ENCODE data around the gene CELSR1. TPM values are rescaled to one million over a fixed set of nuclear protein-coding genes. Genes with fewer than 3 reads are reported as not detected.
"Not testable (repeated sequence)": the region's sequence is repeated elsewhere in the genome, so short reads cannot be mapped to it uniquely, and the experiment has no call there.

Gene CELSR1
- polyA plus RNA-seq, 3 donors: 25.6 to 29.4 (median 29.4) TPM

DNA sequence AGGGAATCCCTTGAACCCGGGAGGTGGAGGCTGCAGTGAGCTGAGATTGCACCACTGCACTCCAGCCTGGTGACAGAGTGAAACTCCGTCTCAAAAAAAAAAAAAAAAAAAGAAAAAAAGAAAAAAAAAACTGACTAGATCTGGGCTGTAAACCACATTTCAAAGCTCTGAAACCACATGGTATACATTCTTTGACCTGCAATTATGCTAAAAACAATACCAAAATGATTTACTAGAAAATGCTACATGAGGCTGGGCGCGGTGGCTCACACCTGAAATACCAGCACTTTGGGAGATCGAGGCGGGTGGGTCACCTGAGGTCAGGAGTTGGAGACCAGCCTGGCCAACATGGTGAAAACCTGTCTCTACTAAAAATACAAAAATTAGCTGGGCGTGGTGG, 133.5 kb downstream of the CELSR1 start:
- DNase-seq: not testable (repeated sequence)

DNA sequence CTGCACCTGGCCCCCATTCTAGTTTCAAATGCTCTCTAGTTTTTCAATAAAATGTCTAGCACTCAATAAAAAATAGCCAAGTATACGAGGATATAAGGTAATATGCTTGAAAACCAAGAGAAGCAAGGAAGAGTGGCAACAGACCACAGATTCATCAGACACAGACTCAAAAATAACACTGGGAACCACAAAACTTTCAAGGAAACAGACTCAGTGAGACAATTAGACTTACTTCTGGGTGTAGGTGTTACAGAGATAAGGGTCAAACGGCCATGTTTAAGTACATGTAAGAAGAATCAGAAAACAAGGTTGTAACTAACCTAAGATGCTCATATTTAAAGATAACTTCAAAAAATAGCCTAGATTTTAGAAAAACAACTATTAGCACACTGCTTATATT, 134.9 kb downstream of the CELSR1 start:
- no peak for DNase-seq

DNA sequence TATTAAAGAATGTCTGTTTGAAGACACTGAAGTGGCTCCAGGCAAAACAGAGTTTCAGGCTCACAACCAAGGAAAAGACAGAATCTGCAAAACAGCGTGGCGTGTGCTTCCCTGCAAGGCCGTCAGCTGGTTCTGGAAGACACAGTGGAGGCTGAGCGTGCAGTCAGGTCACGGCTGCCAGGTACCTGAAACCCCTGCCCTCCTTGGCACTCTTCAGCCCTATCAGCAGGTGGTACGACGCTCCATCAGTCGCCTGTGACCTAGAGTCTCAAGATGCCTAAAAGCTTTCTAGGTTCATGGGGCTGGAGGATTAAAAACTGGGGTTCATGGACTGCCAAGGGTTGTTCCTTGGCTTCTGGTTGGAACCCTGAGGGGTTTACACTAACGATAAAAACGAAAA, 136.1 kb downstream of the CELSR1 start:
- no peak for DNase-seq

- no peak for DNase-seq
Measured at GRCh38 chr22:46399251-46400024, 138.0 kb downstream of the CELSR1 start.

- DNase-seq: no peak
Measured at GRCh38 chr22:46397951-46398350, 139.5 kb downstream of the CELSR1 start.

GRCh38 chr22:46397514-46397913, 139.9 kb downstream of the CELSR1 start:
- no peak for DNase-seq

DNA sequence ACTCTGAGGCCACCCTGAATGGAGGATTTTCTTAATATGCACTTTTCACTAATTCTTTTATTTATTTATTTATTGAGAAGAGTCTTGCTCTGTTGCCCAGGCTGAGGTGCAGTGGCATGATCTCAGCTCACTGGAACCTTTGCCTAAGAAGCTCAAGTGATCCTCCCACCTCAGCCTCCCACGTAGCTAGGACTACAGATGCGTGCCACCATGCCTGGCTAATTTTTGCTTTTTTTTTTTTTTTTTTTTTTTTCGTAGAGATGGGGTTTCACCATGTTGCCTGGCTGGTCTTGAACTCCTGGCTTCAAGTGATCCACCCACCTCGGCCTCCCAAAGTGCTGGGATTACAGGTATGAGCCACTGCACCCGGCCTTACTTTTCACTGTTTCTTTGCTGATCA, 140.4 kb downstream of the CELSR1 start:
- DNase-seq: not testable (repeated sequence)

DNA sequence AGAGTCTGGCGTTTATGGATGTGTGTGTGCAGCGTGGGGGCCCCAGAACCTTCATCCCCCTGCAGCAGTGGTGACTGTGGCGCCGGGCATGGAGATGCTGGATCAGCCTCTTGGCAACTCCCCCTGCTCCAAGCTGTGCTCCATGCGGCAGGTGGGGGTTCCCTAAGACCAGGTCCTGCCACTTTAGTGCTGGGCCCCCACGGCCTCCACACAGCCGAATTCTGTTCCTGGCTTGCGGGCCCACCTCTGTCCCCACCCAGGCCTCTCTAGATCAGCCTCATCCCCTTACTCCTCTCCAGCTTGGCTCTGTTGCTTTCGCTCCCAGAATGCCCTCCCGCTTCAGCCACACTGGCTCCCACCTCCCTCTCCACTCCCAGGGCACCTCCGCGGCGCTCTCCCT, 142.3 kb downstream of the CELSR1 start:
- DNase-seq: no peak

- DNase-seq: no peak
Measured at GRCh38 chr22:46394622-46395021, 142.8 kb downstream of the CELSR1 start.

- no peak for DNase-seq
Measured at GRCh38 chr22:46393873-46394272, 143.5 kb downstream of the CELSR1 start.

DNA sequence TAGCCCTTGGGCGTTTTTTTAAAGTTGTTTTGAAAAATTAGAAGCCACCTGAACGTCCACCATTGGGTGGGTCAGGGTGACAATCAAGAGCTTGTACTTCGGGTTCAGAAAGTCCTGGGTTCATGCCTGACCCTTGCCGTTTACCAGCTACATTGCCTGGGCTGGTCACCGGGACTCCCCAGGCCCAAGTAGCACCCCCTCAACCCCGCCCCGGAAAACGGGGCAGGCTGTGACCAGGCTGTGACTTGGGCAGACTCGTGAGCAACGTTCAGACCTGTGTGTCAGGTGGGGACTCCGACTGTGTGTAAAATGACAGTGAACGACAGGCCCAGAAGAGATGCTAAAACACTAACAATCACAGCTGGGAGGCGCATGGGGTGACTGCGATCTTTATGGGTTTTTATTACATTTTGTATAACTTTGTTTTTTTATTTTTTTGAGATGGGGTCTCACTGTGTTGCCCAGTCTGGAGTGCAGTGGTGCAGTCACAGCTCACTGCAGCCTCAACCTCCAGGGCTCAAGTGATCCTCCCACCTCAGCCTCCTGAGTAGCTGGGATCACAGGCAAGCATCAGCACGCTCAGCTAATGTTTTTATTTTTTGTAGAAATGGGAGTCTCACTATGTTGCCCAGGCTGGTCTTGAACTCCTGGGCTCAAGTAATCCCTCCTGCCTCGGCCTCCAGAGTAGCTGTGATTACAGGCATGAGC, 145.1 kb downstream of the CELSR1 start:
- DNase-seq: no peak

DNA sequence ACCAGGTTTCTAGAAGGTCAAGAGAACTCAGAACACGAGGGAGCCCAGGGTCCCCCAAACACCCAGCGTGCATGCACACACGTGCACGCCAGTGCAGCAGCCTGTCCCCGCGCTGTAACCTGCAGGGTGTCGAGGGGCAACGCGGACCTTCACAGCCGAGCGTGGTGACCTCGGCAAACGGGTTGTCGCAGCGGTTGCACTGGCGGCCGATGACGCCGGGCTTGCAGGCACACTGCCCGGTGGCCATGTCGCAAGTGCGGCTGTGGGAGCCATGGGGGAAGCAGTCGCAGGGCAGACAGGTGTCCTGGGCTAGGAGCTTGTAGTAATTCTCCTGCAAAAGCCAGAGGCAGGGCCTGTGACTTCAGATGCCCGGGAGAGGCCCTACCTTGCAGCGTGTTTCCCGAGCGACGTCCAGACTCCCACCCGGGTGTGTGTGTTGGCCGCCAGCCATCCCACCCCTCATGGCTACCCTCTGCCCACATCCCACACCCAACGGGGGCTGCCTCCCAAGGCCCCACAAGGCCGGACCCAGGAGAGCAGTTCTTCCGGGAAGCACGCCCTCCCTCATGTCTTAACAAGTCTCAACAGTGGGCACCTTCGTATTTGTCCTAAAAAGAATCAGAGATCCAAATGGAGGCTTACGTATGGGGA, 145.8 kb downstream of the CELSR1 start:
- no peak for DNase-seq

GRCh38 chr22:46390652-46391301, 146.6 kb downstream of the CELSR1 start:
- DNase-seq: peak; percentile 65

- DNase-seq: no peak
Measured at GRCh38 chr22:46390105-46390651, 147.2 kb downstream of the CELSR1 start.

DNA sequence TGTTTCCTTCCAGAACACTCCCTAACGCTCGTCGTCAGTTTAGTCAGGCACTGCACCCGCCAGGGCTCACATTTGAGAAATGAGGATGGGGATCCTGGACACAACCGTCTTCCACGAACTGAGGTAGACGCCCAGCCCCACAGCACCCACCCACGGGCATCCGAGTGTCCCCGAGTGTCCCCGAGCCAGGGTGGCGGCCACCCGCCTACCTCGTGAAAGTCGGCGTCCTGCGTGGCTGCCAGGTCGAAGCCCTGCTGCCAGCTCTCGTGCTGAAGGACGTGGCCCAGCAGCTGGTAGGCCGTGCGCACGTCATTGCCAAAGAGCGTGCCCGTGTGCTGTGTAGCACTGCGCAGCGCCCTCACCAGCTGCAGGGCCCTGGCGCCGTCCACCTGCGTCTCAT, 148.3 kb downstream of the CELSR1 start:
- no peak for DNase-seq

DNA sequence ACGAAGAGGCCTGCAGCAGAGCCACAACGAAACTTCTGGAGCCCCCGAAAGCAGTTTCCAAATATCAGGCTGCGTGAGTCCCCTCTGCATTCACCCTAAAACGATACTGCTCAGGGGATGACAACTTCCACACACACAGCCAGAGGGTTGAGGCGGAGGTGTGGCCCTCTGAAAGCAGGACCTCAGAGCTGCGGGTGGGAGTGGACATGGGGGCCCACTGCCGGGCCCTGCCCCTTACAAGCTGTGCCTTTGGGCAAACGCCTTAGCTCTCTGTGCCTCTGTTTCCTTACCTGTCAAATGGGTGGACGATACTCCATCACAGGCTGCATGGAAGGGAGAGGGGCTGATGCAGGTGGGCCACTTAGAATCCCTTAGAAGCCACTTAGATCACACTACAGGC, 148.8 kb downstream of the CELSR1 start:
- DNase-seq: no peak

GRCh38 chr22:46387748-46388147, 149.7 kb downstream of the CELSR1 start:
- no peak for DNase-seq

- no peak for DNase-seq
Measured at GRCh38 chr22:46386312-46386711, 151.1 kb downstream of the CELSR1 start.

- DNase-seq: no peak
Measured at GRCh38 chr22:46382524-46382923, 154.9 kb downstream of the CELSR1 start.

DNA sequence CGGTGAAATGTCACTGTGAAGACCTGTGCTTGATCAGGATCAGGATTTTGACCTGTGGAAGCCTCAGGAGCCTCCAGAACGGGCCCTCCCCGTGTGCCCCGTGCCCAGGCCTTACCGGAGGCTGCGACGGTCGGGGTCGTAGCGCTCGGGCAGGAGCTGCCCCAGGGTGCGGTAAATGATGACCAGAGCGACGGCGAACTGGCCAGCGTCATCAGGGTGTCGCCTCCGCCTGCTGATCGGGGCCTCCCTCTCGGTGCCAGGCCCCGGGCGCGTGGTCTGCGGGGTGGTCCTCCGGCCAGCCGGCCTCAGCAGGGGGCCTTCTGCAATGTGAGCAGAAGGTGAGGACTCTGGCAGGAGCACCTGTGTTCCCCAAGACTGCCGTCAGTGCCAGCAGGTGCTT, 155.7 kb downstream of the CELSR1 start:
- no peak for DNase-seq

DNA sequence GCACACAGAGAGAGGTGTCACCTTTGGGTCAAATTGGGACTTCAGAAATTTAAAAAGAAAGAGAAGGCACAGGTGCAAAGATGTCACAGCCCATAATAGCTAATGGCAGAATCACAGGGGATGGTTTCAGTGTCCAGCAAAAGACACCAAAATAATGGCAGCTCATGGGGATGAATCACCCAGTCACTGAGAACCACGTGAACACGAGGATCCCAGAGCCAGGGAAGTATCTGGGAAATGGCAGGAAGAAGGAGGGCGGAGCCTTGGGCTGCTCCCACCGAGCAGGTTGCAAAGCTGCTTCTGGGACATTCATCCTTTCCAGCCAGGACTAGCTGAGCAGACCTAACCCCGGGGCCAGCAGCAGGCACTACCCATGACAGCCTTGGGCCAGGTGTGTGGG, 156.3 kb downstream of the CELSR1 start:
- no peak for DNase-seq

DNA sequence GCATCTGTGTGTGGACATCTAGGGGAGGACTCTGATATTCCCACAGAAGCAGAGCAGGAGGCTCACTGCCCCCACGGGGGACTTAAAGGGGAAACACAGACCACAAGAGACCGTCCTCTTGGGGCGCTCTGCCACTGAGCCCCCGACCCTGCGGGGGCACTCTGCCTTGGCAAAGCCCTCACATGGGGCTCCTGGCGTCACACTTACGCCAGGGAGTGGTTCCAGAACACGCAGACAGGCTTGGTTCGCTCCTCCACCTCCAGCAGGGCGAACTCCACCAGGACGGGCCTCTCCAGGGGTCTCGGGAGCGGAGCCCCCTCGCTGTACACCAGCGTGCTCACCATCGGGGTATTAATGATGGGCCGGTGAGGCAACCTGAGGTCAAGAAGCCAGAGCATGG, 156.8 kb downstream of the CELSR1 start:
- DNase-seq: no peak
